Sigmoid colon (tissue), 4 donors: Measurements from ENCODE around the gene FAU.

Experiments
- POLR2A ChIP-seq, 2 donors: fragments of 450-650 bp; IDR thresholded peaks; one replicate each; pipeline ENCODE4 v1.6.1; 2016; ENCODE audit warnings: antibody characterized with exemption in 2 of 2, mild to moderate bottlenecking in 2 of 2, moderate library complexity in 2 of 2
- POLR2AphosphoS5 ChIP-seq, 4 donors: sonication (generic); formaldehyde crosslinking; IDR thresholded peaks; one replicate each; pipeline ENCODE4 v1.6.1; 2017; ENCODE audit warnings: antibody characterized with exemption in 4 of 4

DNA sequence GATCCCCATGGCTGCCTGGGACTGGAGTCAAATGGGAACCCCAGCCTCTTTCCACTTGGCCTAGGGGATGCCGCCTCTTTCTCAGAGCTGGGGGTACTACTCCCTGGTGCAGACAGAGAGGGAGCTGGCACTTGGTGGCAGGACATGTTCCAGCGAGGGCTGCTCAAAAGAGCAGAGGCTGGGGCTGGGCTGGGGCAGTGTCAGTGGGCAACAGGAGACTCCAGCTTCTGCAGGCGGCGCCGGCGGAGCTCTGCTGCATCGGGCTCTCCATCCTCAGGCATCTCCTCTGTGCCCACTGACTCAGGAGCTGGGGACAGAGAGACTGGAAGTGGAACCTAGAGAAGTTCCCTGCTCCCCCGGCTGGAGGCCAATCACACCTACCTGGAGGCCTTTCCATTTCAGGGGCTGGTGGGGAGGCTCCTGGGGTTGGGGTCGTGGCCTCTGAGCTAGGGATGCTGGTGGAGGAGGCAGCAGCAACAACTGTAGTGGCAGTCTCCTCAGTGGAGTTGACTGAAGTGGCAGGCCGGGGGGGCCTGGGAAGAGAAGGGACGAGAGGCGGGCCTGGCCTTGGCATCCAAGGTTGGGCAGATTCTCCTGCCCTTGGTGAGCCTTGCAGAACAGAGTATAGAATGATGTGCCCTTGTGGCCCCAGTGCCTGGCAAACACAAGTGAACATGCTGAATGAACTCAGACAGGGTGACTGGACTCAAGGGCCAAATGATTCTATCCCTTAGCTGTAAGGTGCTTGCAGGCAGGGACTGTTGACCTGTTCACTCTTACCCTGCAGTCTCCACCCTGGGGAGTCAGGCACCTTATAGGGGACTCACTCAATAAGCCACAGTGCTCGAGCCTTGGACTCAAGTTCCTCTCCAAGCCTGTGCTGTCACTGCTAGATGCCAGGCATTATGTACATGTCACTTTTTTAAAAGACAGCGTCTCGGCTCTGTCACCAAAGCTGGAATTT, 6.5 kb upstream of the FAU start:
- no peak for TF ChIP-seq POLR2A (IDR thresholded peaks at IDR 0.05)
- no peak for TF ChIP-seq POLR2AphosphoS5 (IDR thresholded peaks at IDR 0.05)
